Liver (tissue), 9 donors: ENCODE data around the gene INHBB. TPM values are rescaled to one million over a fixed set of nuclear protein-coding genes. Genes with fewer than 3 reads are reported as not detected.
"Not testable (repeated sequence)": the region's sequence is repeated elsewhere in the genome, so short reads cannot be mapped to it uniquely, and the experiment has no call there.

Source experiments
- DNase-seq: peaks from one replicate; pipeline ENCODE4 v3.0.0-alpha.2; 2017; ENCODE audit warnings: low spot score
- H3K27ac ChIP-seq, 2 donors: one replicate each; pipeline ENCODE4 v1.7.0; 2013; ENCODE audit warnings: inconsistent platforms in 2 of 2, low read length in 2 of 2, control low read depth in 1 of 2, low read depth in 1 of 2, mild to moderate bottlenecking in 1 of 2
- H3K27me3 ChIP-seq, 4 donors: one replicate each; pipeline versions ENCODE4 v1.6.1 to v1.7.0; 2013; ENCODE audit warnings: low read length in 3 of 4, inconsistent platforms in 1 of 4, mild to moderate bottlenecking in 1 of 4, moderate library complexity in 1 of 4; ENCODE audit not compliant: control insufficient read depth in 4 of 4, insufficient read depth in 4 of 4
- H3K36me3 ChIP-seq, 4 donors: one replicate each; pipeline versions ENCODE4 v1.6.1 to v1.7.0; 2013; ENCODE audit warnings: low read length in 3 of 4, mild to moderate bottlenecking in 3 of 4, low read depth in 1 of 4, moderate library complexity in 1 of 4; ENCODE audit not compliant: control insufficient read depth in 4 of 4, insufficient read depth in 3 of 4
- H3K4me1 ChIP-seq, 4 donors: one replicate each; pipeline versions ENCODE4 v1.6.1 to v1.7.0; 2013; ENCODE audit warnings: low read length in 3 of 4, mild to moderate bottlenecking in 3 of 4, moderate library complexity in 1 of 4; ENCODE audit not compliant: control insufficient read depth in 4 of 4, insufficient read depth in 4 of 4
- H3K4me3 ChIP-seq, 3 donors: one replicate each; pipeline versions ENCODE4 v1.6.1 to v1.7.0; 2013; ENCODE audit warnings: low read length in 3 of 3, control low read depth in 1 of 3, low read depth in 1 of 3, mild to moderate bottlenecking in 1 of 3
- H3K9ac ChIP-seq, 2 donors: one replicate each; pipeline ENCODE4 v1.7.0; 2013; ENCODE audit warnings: low read length in 2 of 2, mild to moderate bottlenecking in 2 of 2, moderate library complexity in 2 of 2, control low read depth in 1 of 2, low read depth in 1 of 2
- H3K9me3 ChIP-seq, 4 donors: one replicate each; pipeline versions ENCODE4 v1.6.1 to v1.7.0; 2013; ENCODE audit warnings: low read length in 3 of 4; ENCODE audit not compliant: control insufficient read depth in 4 of 4
- ATF3 ChIP-seq: IDR thresholded peaks from 2 replicates; pipeline ENCODE4 v1.6.1; 2016; ENCODE audit warnings: antibody characterized with exemption
- CTCF ChIP-seq: fragments of 150-350 bp; IDR thresholded peaks from 2 replicates; pipeline ENCODE4 v1.5.1; 2017; ENCODE audit warnings: improper control_type of control experiment, low read depth, low read length; ENCODE audit not compliant: missing input control
- MAX ChIP-seq: IDR thresholded peaks from 2 replicates; pipeline ENCODE4 v1.6.1; 2016; ENCODE audit warnings: antibody characterized with exemption
- RAD21 ChIP-seq, 2 donors: IDR thresholded peaks; 2 replicates each; pipeline ENCODE4 v1.6.1; 2016; ENCODE audit warnings: antibody characterized with exemption in 2 of 2, mild to moderate bottlenecking in 2 of 2
- REST ChIP-seq: IDR thresholded peaks from 2 replicates; pipeline ENCODE4 v1.6.1; 2016; ENCODE audit warnings: antibody characterized with exemption, mild to moderate bottlenecking
- RXRA ChIP-seq, 2 donors: IDR thresholded peaks; 2 replicates each; pipeline ENCODE4 v1.6.1; 2017 to 2018; ENCODE audit warnings: antibody characterized with exemption in 2 of 2, mild to moderate bottlenecking in 1 of 2
- TAF1 ChIP-seq: conservative IDR thresholded peaks from 2 replicates; pipeline ENCODE4 v1.6.1; 2016; ENCODE audit warnings: antibody characterized with exemption, mild to moderate bottlenecking
- YY1 ChIP-seq: IDR thresholded peaks from 2 replicates; pipeline ENCODE4 v1.6.1; 2016; ENCODE audit warnings: antibody characterized with exemption, mild to moderate bottlenecking
- ZBTB33 ChIP-seq: IDR thresholded peaks from 2 replicates; pipeline ENCODE4 v1.6.1; 2016; ENCODE audit warnings: antibody characterized with exemption
- WGBS: extraction: QIAGEN DNeasy Blood & Tissue Kit; methylation state at CpG from one replicate; pipeline ENCODE4 v1.1.7; 2013; 5-methylcytosine and 5-hydroxymethylcytosine counted together
- polyA plus RNA-seq, 2 donors: library from polyadenylated mRNA; stranded (reverse) in 1 of 2; unstranded in 1 of 2; fragments of 200-250 nt in 1 of 2; fragments of >200 nt in 1 of 2; fragmentation: Nextera tagmentation in 1 of 2; extraction: Ambion mirVana in 1 of 2; gene quantifications; one replicate each; pipeline versions ENCODE4 v1.2.1 to v1.2.3, GENCODE V29; 2013 to 2015
- total RNA-seq, 2 donors: library from RNA; depleted of rRNA; stranded (reverse); fragments of >200 nt; gene quantifications; one replicate each; pipeline ENCODE4 v1.2.3, GENCODE V29; 2014
- donor health status: healthy.
- donor health status: healthy.
- donor health status: healthy.
- donor health status: healthy.
- donor health status: healthy.

INHBB gene
- total and polyA plus RNA-seq, 4 donors: 0.36 to 7.4 (median 2.1) TPM

- H3K27ac ChIP-seq: no peak overlapping the region
- no peak overlapping the region for H3K4me3 ChIP-seq
- no peaks in the 10 kb centered on the region for H3K9me3 ChIP-seq
- no peak overlapping the region for H3K9ac ChIP-seq
- H3K27me3 ChIP-seq: no peaks in the 10 kb centered on the region
- whole genome bisulfite sequencing: 93% methylated on average over 16 of the region's 16 CpGs
- DNase-seq: no peak
- H3K36me3 ChIP-seq: no peaks in the 10 kb centered on the region
- TF ChIP-seq MAX: no peak
- no peak for TF ChIP-seq ZBTB33
- TF ChIP-seq CTCF: no peak
- no peak for TF ChIP-seq TAF1
- TF ChIP-seq YY1: no peak
- TF ChIP-seq RAD21 (IDR thresholded peaks at IDR 0.05): no peak
- no peak for TF ChIP-seq REST
- peaks cover 0 to 8% (median 5%) of the 10 kb centered on the region in 4 donors for H3K4me1 ChIP-seq
These were observed 37.7 kb upstream of the INHBB start for GRCh38 chr2:120308038-120308910.

- TF ChIP-seq ATF3: no peak
- TF ChIP-seq RXRA (IDR thresholded peaks at IDR 0.05): no peak
- no peak for TF ChIP-seq RAD21 (IDR thresholded peaks at IDR 0.05)
- no peak for TF ChIP-seq TAF1
- no peak for TF ChIP-seq ZBTB33
- Histone ChIP-seq H3K4me1 (peaks cover 0 to 15% (median 10%) of the 10 kb centered on the region in 4 donors), H3K4me3 (no peak overlapping the region), H3K9ac (no peak overlapping the region), H3K9me3 (no peaks in the 10 kb centered on the region), H3K27ac (no peak overlapping the region), H3K36me3 (no peaks in the 10 kb centered on the region), H3K27me3 (no peaks in the 10 kb centered on the region)
- WGBS: 94% methylated on average over 6 of the region's 6 CpGs
- DNase-seq: no peak
These were observed 35.8 kb upstream of the INHBB start for GRCh38 chr2:120310136-120310535.

GRCh38 chr2:120310841-120311240 lies 35.1 kb upstream of the INHBB start:
- not testable (repeated sequence) for H3K9ac ChIP-seq, H3K36me3 ChIP-seq, H3K4me3 ChIP-seq, H3K9me3 ChIP-seq, H3K27me3 ChIP-seq, H3K27ac ChIP-seq, DNase-seq
- peaks cover 0 to 15% (median 10%) of the 10 kb centered on the region in 4 donors for H3K4me1 ChIP-seq
- 96% methylated on average over 8 of the region's 8 CpGs for WGBS
